Ishikawa (cell line): Measurements from ENCODE around the gene NRXN3.

Experiments
- CEBPB ChIP-seq: IDR thresholded peaks from 2 replicates; pipeline ENCODE4 v1.6.1; 2012
- CREB1 ChIP-seq: IDR thresholded peaks from 2 replicates; pipeline ENCODE4 v1.6.1; 2012; ENCODE audit warnings: low read depth
- EGR1 ChIP-seq: IDR thresholded peaks from 2 replicates; pipeline ENCODE4 v1.6.1; 2012
- EP300 ChIP-seq: IDR thresholded peaks from 2 replicates; pipeline ENCODE4 v1.6.1; 2012; ENCODE audit warnings: borderline replicate concordance
- FOXM1 ChIP-seq: IDR thresholded peaks from 2 replicates; pipeline ENCODE4 v1.6.1; 2012; ENCODE audit warnings: low read depth, borderline replicate concordance
- NFIC ChIP-seq: IDR thresholded peaks from 2 replicates; pipeline ENCODE4 v1.6.1; 2012
- RAD21 ChIP-seq: IDR thresholded peaks from 2 replicates; pipeline ENCODE4 v1.6.1; 2012; ENCODE audit warnings: low read depth
- REST ChIP-seq: IDR thresholded peaks from 2 replicates; pipeline ENCODE4 v1.6.1; 2012; ENCODE audit warnings: low read depth, mild to moderate bottlenecking
- TAF1 ChIP-seq: IDR thresholded peaks from 2 replicates; pipeline ENCODE4 v1.6.1; 2012; ENCODE audit warnings: low read depth, mild to moderate bottlenecking
- TCF12 ChIP-seq: IDR thresholded peaks from 2 replicates; pipeline ENCODE4 v1.6.1; 2012; ENCODE audit warnings: low read depth
- TEAD4 ChIP-seq: IDR thresholded peaks from 2 replicates; pipeline ENCODE4 v1.6.1; 2012
- YY1 ChIP-seq: IDR thresholded peaks from 2 replicates; pipeline ENCODE4 v1.6.1; 2012; ENCODE audit warnings: low read depth
- ZBTB7A ChIP-seq: IDR thresholded peaks from 2 replicates; pipeline ENCODE4 v1.6.1; 2012; ENCODE audit warnings: low read depth
- TF ChIP-seq, protein P1 (sequence below): IDR thresholded peaks from 2 replicates; pipeline ENCODE4 v1.6.1; 2012
- TF ChIP-seq, protein P2 (sequence below): IDR thresholded peaks from 2 replicates; pipeline ENCODE4 v1.6.1; 2012

The NRXN3 gene

DNA sequence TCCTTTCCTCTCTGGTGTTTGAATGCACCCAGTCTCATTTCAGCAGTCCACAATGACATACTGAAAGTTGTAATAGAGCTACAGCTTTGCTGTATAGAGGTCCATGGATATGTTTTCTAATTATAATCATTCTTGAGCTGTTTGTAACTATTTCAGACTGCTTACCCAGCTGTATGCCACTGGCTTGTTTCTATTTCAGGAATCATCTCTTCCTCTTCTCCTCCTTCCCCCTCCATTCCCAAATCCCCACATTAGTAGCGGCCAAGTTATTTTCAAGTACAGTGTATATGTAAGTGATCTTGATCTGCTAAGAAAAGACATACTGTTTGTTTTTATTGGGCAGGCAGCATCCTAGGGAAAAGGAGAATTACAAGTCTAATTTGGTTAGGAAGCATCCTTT lies 1266.2 kb downstream of the NRXN3 start:
- TF ChIP-seq YY1 (no peak), CREB1 (no peak), RAD21 (no peak), REST (no peak), TCF12 (no peak), ZBTB7A (no peak), TEAD4 (no peak), CEBPB (no peak), TAF1 (no peak), NFIC (no peak)
- TF ChIP-seq, protein P1, sequence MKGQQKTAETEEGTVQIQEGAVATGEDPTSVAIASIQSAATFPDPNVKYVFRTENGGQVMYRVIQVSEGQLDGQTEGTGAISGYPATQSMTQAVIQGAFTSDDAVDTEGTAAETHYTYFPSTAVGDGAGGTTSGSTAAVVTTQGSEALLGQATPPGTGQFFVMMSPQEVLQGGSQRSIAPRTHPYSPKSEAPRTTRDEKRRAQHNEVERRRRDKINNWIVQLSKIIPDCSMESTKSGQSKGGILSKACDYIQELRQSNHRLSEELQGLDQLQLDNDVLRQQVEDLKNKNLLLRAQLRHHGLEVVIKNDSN, result no peak
- TF ChIP-seq, protein P2, sequence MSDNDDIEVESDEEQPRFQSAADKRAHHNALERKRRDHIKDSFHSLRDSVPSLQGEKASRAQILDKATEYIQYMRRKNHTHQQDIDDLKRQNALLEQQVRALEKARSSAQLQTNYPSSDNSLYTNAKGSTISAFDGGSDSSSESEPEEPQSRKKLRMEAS, result no peak

- no peak for TF ChIP-seq EGR1
- no peak for TF ChIP-seq FOXM1
- no peak for TF ChIP-seq TAF1
- TF ChIP-seq, protein P2, result no peak
- no peak for TF ChIP-seq RAD21
- no peak for TF ChIP-seq EP300
- no peak for TF ChIP-seq REST
- TF ChIP-seq, protein P1, result no peak
- no peak for TF ChIP-seq YY1
- TF ChIP-seq CREB1, result no peak
- TF ChIP-seq TCF12, result no peak
- no peak for TF ChIP-seq TEAD4
- TF ChIP-seq ZBTB7A, result no peak
- no peak for TF ChIP-seq NFIC
- TF ChIP-seq CEBPB, result no peak
Observed at GRCh38 chr14:79437951-79438350, 1267.8 kb downstream of the NRXN3 start.

DNA sequence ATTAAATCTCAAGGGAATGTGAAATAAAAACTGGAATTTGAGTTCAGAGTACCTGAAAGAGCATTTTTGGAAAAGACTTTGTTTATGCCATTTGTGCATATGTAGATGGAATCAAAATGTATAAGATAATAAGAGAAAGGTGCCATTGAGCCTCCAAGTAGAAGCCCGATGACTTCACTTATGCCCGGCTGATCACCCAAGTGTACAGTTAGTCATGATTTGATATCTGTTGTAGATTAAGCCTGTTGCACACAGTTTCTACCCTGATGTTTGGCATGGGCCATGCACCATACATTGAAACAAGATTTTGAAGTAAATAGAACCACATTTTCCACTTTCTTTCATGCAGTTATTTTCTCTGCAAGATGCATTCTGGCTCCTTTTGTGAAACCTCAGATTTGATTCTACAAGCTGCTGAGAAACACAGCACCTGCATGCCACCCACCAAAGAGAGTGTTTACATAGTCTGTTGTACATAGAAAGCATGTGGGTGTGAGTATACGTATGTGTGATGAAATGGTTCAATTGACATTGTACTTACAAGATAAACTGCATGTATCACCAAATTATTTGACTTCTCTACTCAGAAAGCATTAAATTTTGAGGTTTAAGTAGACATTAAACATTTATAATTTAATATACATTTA lies 1268.6 kb downstream of the NRXN3 start:
- TF ChIP-seq RAD21 (no peak), EP300 (no peak), TAF1 (no peak), CREB1 (no peak)
- TF ChIP-seq, protein P1, result no peak

DNA sequence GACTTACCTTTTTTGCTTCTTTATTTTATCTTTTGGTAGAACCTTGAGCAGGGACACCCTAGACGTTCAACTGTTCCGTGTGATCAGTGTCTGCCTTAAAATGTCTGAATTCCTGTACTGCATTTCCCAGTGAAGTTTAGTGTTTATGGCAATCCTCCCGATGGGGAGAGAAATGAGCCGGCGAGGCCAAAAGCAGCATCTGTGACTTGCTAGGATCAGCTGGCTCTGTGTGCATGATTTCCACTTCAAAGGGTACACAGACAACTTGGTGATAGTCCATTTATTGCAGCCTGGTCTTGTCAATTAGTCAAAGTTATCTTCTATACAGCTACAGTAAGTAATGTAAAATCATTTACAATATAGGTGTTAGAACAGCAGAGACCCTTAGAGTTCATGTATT lies 1272.6 kb downstream of the NRXN3 start:
- TF ChIP-seq REST, result no peak

- TF ChIP-seq EGR1, result no peak
- no peak for TF ChIP-seq TEAD4
- no peak for TF ChIP-seq RAD21
- TF ChIP-seq FOXM1, result no peak
- TF ChIP-seq, protein P1, result no peak
- TF ChIP-seq, protein P2, result no peak
- TF ChIP-seq CREB1, result no peak
- no peak for TF ChIP-seq YY1
- TF ChIP-seq NFIC, result no peak
- no peak for TF ChIP-seq TCF12
- no peak for TF ChIP-seq ZBTB7A
- no peak for TF ChIP-seq CEBPB
- TF ChIP-seq EP300, result no peak
- TF ChIP-seq TAF1, result no peak
- TF ChIP-seq REST, result no peak
Observed at GRCh38 chr14:79443602-79444001, 1273.4 kb downstream of the NRXN3 start.
